ENCODE measurements around the gene PCSK6.

- TF ChIP-seq CTCF (IDR thresholded peaks at IDR 0.05; ENCODE audit: poor library complexity, severe bottlenecking) (no peak), TAF1 (IDR thresholded peaks at IDR 0.05; ENCODE audit: low read depth) (no peak), EZH2 (IDR thresholded peaks at IDR 0.05; ENCODE audit: borderline replicate concordance, insufficient read depth, low read length, poor library complexity, severe bottlenecking) (no peak), POLR2AphosphoS5 (IDR thresholded peaks at IDR 0.05) (no peak), REST (IDR thresholded peaks at IDR 0.05; ENCODE audit: borderline replicate concordance) (no peak), RAD21 (conservative IDR thresholded peaks at IDR 0.05) (no peak), MXI1 (conservative IDR thresholded peaks at IDR 0.05; ENCODE audit: poor library complexity, severe bottlenecking) (no peak), EP300 (conservative IDR thresholded peaks at IDR 0.05; ENCODE audit: poor library complexity, severe bottlenecking) (no peak)
Measured at GRCh38 chr15:101505610-101506337, 16.3 kb upstream of the PCSK6 start.

Measured in neural cell (in vitro differentiated cells).